Measurements from ENCODE around the gene FOXD1.
"Not testable (repeated sequence)": the region's sequence is repeated elsewhere in the genome, so short reads cannot be mapped to it uniquely, and the experiment has no call there.

Gene FOXD1

DNA sequence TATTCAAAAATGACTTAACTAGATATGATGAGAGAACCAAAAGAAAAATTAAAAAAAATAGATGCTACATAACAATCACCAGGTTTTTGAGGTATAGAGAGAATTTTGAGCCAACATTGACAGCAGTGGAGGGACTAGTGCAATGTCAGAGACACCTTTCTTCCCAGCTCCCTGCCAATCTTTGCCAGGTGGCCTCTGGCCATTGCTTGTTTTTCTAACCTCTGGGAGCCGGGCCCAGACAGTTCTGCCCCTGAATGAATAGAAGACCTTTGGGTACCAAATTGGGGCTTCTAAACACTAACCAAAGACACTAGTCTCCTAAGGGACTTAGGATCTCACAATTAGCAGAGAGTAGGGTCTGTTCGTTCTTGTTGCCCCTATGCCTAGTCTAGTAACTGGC, 33.4 kb downstream of the FOXD1 start:
- TF ChIP-seq, protein P1, sequence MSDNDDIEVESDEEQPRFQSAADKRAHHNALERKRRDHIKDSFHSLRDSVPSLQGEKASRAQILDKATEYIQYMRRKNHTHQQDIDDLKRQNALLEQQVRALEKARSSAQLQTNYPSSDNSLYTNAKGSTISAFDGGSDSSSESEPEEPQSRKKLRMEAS (IDR thresholded peaks at IDR 0.05; ENCODE audit: low read depth, low read length) = no peak
- TF ChIP-seq MYC (IDR thresholded peaks at IDR 0.05; ENCODE audit: low read depth, low read length) = no peak
- TF ChIP-seq POLR2A (IDR thresholded peaks at IDR 0.05; ENCODE audit: extremely low read depth, insufficient read length) = no peak
- TF ChIP-seq, protein P2, sequence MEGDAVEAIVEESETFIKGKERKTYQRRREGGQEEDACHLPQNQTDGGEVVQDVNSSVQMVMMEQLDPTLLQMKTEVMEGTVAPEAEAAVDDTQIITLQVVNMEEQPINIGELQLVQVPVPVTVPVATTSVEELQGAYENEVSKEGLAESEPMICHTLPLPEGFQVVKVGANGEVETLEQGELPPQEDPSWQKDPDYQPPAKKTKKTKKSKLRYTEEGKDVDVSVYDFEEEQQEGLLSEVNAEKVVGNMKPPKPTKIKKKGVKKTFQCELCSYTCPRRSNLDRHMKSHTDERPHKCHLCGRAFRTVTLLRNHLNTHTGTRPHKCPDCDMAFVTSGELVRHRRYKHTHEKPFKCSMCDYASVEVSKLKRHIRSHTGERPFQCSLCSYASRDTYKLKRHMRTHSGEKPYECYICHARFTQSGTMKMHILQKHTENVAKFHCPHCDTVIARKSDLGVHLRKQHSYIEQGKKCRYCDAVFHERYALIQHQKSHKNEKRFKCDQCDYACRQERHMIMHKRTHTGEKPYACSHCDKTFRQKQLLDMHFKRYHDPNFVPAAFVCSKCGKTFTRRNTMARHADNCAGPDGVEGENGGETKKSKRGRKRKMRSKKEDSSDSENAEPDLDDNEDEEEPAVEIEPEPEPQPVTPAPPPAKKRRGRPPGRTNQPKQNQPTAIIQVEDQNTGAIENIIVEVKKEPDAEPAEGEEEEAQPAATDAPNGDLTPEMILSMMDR (IDR thresholded peaks at IDR 0.05; ENCODE audit: low read depth, low read length) = no peak

DNA sequence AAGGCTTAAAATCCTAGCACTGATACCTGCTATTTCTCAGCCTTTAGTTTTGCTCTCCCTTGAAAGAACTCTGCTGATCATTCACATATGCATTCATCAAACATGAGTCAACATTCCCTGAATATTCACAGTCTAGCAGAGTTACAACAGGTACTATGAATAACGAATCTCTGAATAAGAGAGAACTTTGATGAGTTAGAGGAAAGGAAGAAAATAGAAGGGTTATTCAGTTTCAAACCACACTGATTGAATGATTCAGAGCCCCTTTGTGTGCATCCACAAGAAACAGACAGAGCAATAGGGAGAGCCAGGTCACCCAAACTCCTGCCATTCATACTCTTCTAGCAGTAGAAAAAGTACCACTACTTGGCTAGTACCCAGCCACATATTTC, 36.0 kb downstream of the FOXD1 start:
- DNase-seq (ENCODE audit: low read depth) = no peak
- TF ChIP-seq MYC (IDR thresholded peaks at IDR 0.05; ENCODE audit: low read depth, low read length) (no peak), POLR2A (IDR thresholded peaks at IDR 0.05; ENCODE audit: extremely low read depth, insufficient read length) (no peak)
- TF ChIP-seq, protein P1 (IDR thresholded peaks at IDR 0.05; ENCODE audit: low read depth, low read length) = no peak
- TF ChIP-seq, protein P2 (IDR thresholded peaks at IDR 0.05; ENCODE audit: low read depth, low read length) = no peak

More for the DNA sequence above, 33.4 kb downstream of the FOXD1 start:
- H3K4me3 ChIP-seq (ENCODE audit: low read depth, low read length) = no peak overlapping the region
- no peak for DNase-seq (ENCODE audit: low read depth)

DNA sequence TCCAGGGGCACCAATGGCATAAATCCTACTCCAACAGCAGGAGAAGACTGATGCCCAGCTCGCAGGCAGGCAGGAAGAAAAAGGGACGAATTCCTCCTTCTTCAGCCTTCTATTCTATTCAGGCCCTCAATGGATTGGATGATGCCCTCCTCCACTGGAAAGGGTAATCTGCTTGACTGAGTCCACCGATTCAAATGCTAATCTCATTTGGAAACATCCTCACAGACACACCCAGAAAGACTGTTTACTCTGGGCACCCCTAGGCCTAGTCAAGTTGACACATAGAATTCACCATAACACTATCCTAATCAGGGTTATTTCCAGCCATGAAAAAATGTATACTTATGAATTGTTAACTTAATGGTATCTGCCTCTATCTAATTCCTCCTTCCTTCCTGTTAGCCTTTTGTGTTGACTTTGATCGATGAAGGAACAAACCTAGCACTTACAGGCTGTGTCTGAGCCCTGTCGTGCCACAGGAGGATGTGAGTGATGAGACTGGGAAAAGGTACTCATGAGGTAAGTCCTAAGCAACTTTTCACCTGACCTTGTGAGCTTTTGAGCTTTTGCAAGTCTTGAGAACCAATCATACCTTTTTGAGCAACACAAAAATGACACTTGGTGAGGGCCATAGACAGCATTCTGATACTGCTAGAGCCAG, 36.5 kb downstream of the FOXD1 start:
- DNase-seq (ENCODE audit: low read depth) = no peak
- no peak for TF ChIP-seq POLR2A (IDR thresholded peaks at IDR 0.05; ENCODE audit: extremely low read depth, insufficient read length)
- no peak for TF ChIP-seq MYC (IDR thresholded peaks at IDR 0.05; ENCODE audit: low read depth, low read length)
- TF ChIP-seq, protein P2 (IDR thresholded peaks at IDR 0.05; ENCODE audit: low read depth, low read length) = no peak
- TF ChIP-seq, protein P1 (IDR thresholded peaks at IDR 0.05; ENCODE audit: low read depth, low read length) = no peak
- H3K4me3 ChIP-seq (ENCODE audit: low read depth, low read length) = no peak overlapping the region

More for the DNA sequence above, 36.0 kb downstream of the FOXD1 start:
- H3K4me3 ChIP-seq (ENCODE audit: low read depth, low read length) = no peak overlapping the region

DNA sequence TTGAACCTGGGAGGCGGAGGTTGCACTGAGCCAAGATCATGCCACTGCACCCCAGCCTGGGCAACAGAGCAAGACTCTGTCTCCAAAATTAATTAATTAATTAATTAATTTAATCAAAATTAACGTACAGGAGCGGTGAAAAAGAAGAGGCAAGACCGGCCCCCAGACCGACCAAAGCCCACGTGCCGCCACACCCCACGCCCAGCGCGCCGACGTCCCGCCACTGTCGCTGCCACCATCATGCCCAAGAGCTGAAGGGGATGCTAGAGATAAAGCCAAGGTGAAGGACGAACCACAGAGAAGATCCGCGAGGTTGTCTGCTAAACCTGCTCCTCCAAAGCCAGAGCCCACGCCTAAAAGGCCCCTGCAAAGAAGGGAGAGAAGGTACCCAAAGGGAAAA, 38.6 kb downstream of the FOXD1 start:
- DNase-seq (ENCODE audit: low read depth); H3K4me3 ChIP-seq (ENCODE audit: low read depth, low read length): not testable (repeated sequence)

DNA sequence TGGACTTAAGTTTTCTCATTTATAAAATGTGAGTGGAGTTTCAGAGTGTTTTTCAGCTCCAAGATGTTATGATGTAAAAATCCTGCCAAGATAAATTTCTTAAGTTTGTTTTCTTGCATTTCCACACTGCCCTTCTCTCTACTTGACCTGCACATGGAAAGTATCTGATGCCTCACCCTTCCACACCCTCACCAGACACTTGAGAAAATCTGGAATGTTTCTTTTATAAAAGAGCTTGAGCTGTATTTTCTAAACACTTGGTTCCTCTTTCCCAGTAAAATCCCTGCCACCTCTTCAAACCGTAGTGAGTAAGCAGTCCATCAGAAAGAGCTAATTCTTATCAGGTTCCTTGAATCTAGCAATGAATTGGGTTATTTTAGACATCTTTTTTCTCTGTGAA, 42.9 kb downstream of the FOXD1 start:
- no peak for DNase-seq (ENCODE audit: low read depth)
- H3K4me3 ChIP-seq (ENCODE audit: low read depth, low read length) = no peak overlapping the region
- TF ChIP-seq POLR2A (IDR thresholded peaks at IDR 0.05; ENCODE audit: extremely low read depth, insufficient read length) = no peak
- TF ChIP-seq, protein P1 (IDR thresholded peaks at IDR 0.05; ENCODE audit: low read depth, low read length) = no peak
- no peak for TF ChIP-seq MYC (IDR thresholded peaks at IDR 0.05; ENCODE audit: low read depth, low read length)
- TF ChIP-seq, protein P2 (IDR thresholded peaks at IDR 0.05; ENCODE audit: low read depth, low read length) = no peak

DNA sequence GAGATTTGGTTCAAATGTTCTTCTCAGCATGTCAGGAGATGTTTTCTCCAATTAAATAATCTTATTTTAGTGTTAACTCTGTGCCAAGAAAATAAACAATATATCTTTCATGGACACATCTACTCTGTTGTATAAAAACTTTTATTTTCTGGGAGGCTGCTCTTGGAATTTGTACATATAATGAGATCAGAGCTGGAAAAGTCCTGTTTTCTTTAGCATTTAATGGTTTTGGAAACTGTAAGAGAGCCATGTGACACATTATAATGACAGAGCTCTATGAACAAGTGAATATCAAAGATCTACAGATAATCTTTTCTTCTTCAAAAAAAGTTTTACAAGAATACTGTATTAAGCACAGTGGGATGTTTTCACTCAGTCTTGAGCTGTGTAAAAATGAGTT, 48.8 kb downstream of the FOXD1 start:
- DNase-seq (ENCODE audit: low read depth) = no peak
- no peak for TF ChIP-seq MYC (IDR thresholded peaks at IDR 0.05; ENCODE audit: low read depth, low read length)
- TF ChIP-seq, protein P1 (IDR thresholded peaks at IDR 0.05; ENCODE audit: low read depth, low read length) = no peak
- no peak for TF ChIP-seq POLR2A (IDR thresholded peaks at IDR 0.05; ENCODE audit: extremely low read depth, insufficient read length)
- TF ChIP-seq, protein P2 (IDR thresholded peaks at IDR 0.05; ENCODE audit: low read depth, low read length) = no peak
- H3K4me3 ChIP-seq (ENCODE audit: low read depth, low read length) = no peak overlapping the region

Measured in NB4 (cell line).